ENCODE data around the gene GZMM.

The GZMM gene

GRCh38 chr19:543910-544608 is at the start of gene GZMM:
TSS of gene GZMM (plus strand) at chr19:544053. CDS start at chr19:544072, 19 bp downstream.
- no peak for DNase-seq

GRCh38 chr19:494171-495080 is 49.4 kb upstream of the GZMM start:
- no peak for DNase-seq

GRCh38 chr19:495081-495401 is 48.8 kb upstream of the GZMM start:
- DNase-seq = no peak

GRCh38 chr19:495402-496111 is 48.3 kb upstream of the GZMM start:
- no peak for DNase-seq

- DNase-seq = no peak
Measured at GRCh38 chr19:496112-496665, 47.7 kb upstream of the GZMM start, which contains the start of gene MADCAM1. TSS of gene MADCAM1 (plus strand) at chr19:496486. CDS start at chr19:496500, 14 bp downstream.

- DNase-seq = no peak
Measured at GRCh38 chr19:496986-497385, 46.9 kb upstream of the GZMM start.

- DNase-seq = no peak
Measured at GRCh38 chr19:497491-497868, 46.4 kb upstream of the GZMM start.

GRCh38 chr19:497869-498510 is 45.9 kb upstream of the GZMM start:
- DNase-seq = no peak

- no peak for DNase-seq
Measured at GRCh38 chr19:498511-498891, 45.4 kb upstream of the GZMM start.

- DNase-seq = no peak
Measured at GRCh38 chr19:498977-499623, 44.8 kb upstream of the GZMM start.

- DNase-seq = no peak
Measured at GRCh38 chr19:501646-502045, 42.2 kb upstream of the GZMM start.

- DNase-seq = no peak
Measured at GRCh38 chr19:504616-505015, 39.2 kb upstream of the GZMM start.

GRCh38 chr19:506404-507285 is 37.2 kb upstream of the GZMM start:
- peak; percentile 98 for DNase-seq

- no peak for DNase-seq
Measured at GRCh38 chr19:507286-508203, 36.3 kb upstream of the GZMM start, which contains the start of gene TPGS1. TSS of gene TPGS1 (plus strand) at chr19:507497. CDS start at chr19:507507, 10 bp downstream.

GRCh38 chr19:508204-509150 is 35.4 kb upstream of the GZMM start:
- no peak for DNase-seq

- DNase-seq = peak; percentile 48
Measured at GRCh38 chr19:510606-511100, 33.2 kb upstream of the GZMM start.

- DNase-seq = peak; percentile 95
Measured at GRCh38 chr19:511101-511851, 32.6 kb upstream of the GZMM start.
